Cerebellar cortex (tissue), 1 donor: ENCODE results near the gene FAM168A.
A peak's percentile ranks its signal among the peaks of the same experiment; 100 is the strongest.
"Not testable (repeated sequence)": the region's sequence is repeated elsewhere in the genome, so short reads cannot be mapped to it uniquely, and the experiment has no call there.

ENCODE experiments used
- DNase-seq: peaks from one replicate; pipeline ENCODE4 v3.0.0-alpha.2; 2015; ENCODE audit warnings: low spot score

The FAM168A gene

GRCh38 chr11:73467505-73467904, 130.4 kb downstream of the FAM168A start:
- DNase-seq = no peak

GRCh38 chr11:73466643-73467042, 131.3 kb downstream of the FAM168A start:
- no peak for DNase-seq

- no peak for DNase-seq
Measured at GRCh38 chr11:73465871-73466270, 132.0 kb downstream of the FAM168A start.

- DNase-seq = no peak
Measured at GRCh38 chr11:73465023-73465675, 132.8 kb downstream of the FAM168A start.

GRCh38 chr11:73464347-73464746, 133.6 kb downstream of the FAM168A start:
- DNase-seq = no peak

GRCh38 chr11:73463359-73463758, 134.6 kb downstream of the FAM168A start:
- no peak for DNase-seq

GRCh38 chr11:73461964-73462363, 135.9 kb downstream of the FAM168A start:
- DNase-seq = no peak

GRCh38 chr11:73461335-73461840, 136.5 kb downstream of the FAM168A start:
- no peak for DNase-seq

- DNase-seq = no peak
Measured at GRCh38 chr11:73458201-73458600, 139.7 kb downstream of the FAM168A start.

GRCh38 chr11:73454987-73455386, 142.9 kb downstream of the FAM168A start:
- DNase-seq = no peak

- DNase-seq = no peak
Measured at GRCh38 chr11:73453562-73453961, 144.3 kb downstream of the FAM168A start.

GRCh38 chr11:73452726-73453125, 145.2 kb downstream of the FAM168A start:
- DNase-seq = no peak

- DNase-seq = no peak
Measured at GRCh38 chr11:73451896-73452295, 146.0 kb downstream of the FAM168A start.

GRCh38 chr11:73446766-73447165, 151.1 kb downstream of the FAM168A start:
- no peak for DNase-seq

- DNase-seq = no peak
Measured at GRCh38 chr11:73445980-73446379, 151.9 kb downstream of the FAM168A start.

GRCh38 chr11:73439002-73439843, 158.7 kb downstream of the FAM168A start:
- peak; percentile 89 for DNase-seq

- DNase-seq = not testable (repeated sequence)
Measured at GRCh38 chr11:73436859-73437258, 161.1 kb downstream of the FAM168A start.

GRCh38 chr11:73431396-73431795, 166.5 kb downstream of the FAM168A start:
- DNase-seq = no peak

GRCh38 chr11:73430326-73430725, 167.6 kb downstream of the FAM168A start:
- no peak for DNase-seq

GRCh38 chr11:73429121-73429750, 168.7 kb downstream of the FAM168A start:
- no peak for DNase-seq

GRCh38 chr11:73428699-73429098, 169.2 kb downstream of the FAM168A start:
- no peak for DNase-seq

- no peak for DNase-seq
Measured at GRCh38 chr11:73428227-73428626, 169.7 kb downstream of the FAM168A start.
